ENCODE results near the gene BDKRB2. TPM values are rescaled to one million over a fixed set of nuclear protein-coding genes. Genes with fewer than 3 reads are reported as not detected.

BDKRB2 gene
- polyA plus RNA-seq, 1 experiment, result 26.8 TPM

GRCh38 chr14:96264853-96265252, 60.2 kb downstream of the BDKRB2 start:
- no peak for DNase-seq (ENCODE audit: low read depth)
- no peak overlapping the region for H3K4me3 ChIP-seq (ENCODE audit: low read depth, low read length)
- ChIA-PET POLR2A (no interaction called here), CTCF (interaction anchor here (1.0 to 3.6 kb wide), 5 partner anchors 10 to 167 kb away, joined by 3 to 17 read pairs (median 4); no protein-coding TSS in a partner anchor)
- TF ChIP-seq CTCF (IDR thresholded peaks at IDR 0.05; ENCODE audit: insufficient read depth, low read depth, low read length), result peak; percentile 61
- no peaks in the 10 kb centered on the region for H3K27me3 ChIP-seq (ENCODE audit: control insufficient read depth, insufficient read depth, low read length)
- H3K36me3 ChIP-seq (ENCODE audit: control insufficient read depth, insufficient read depth, low read length), result no peaks in the 10 kb centered on the region; the same call in 1 of the 2 replicates

- no peak for TF ChIP-seq CTCF (IDR thresholded peaks at IDR 0.05; ENCODE audit: insufficient read depth, low read depth, low read length)
- Histone ChIP-seq H3K36me3 (ENCODE audit: control insufficient read depth, insufficient read depth, low read length) (no peaks in the 10 kb centered on the region; the same call in 1 of the 2 replicates), H3K27me3 (ENCODE audit: control insufficient read depth, insufficient read depth, low read length) (no peaks in the 10 kb centered on the region), H3K4me3 (ENCODE audit: low read depth, low read length) (no peak overlapping the region)
- DNase-seq (ENCODE audit: low read depth), result no peak
- CTCF ChIA-PET, result interaction anchor here (0.9 to 1.4 kb wide), 9 partner anchors 9 to 263 kb away, joined by 3 to 5 read pairs (median 3); no protein-coding TSS in a partner anchor
- POLR2A ChIA-PET, result no interaction called here
Observed at GRCh38 chr14:96265383-96266095, 60.9 kb downstream of the BDKRB2 start.

DNA sequence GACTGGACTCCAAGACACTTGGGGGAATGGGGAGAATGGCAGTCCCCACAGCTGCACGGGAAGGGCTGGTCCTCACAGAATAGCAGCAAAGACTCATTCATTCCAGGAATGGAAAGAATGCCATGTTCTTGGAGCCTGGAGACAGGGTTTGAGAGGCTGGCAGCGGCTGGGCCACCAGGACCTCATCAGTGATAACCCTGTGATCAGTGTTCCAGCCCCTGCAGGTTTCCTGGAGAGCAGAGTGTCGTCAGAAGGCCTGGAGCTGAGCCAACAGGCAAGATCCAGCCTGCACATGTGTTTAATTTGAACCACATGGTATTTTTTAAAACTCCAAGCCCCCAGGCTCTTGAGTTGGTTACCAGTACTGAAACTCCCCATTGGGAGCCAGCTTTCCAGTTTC, 62.7 kb downstream of the BDKRB2 start:
- H3K4me3 ChIP-seq (ENCODE audit: low read depth, low read length), result no peak overlapping the region
- no peaks in the 10 kb centered on the region for H3K27me3 ChIP-seq (ENCODE audit: control insufficient read depth, insufficient read depth, low read length)
- no peaks in the 10 kb centered on the region; the same call in 1 of the 2 replicates for H3K36me3 ChIP-seq (ENCODE audit: control insufficient read depth, insufficient read depth, low read length)
- CTCF ChIA-PET, result interaction anchor here (0.5 to 1.1 kb wide), 3 partner anchors 10 to 280 kb away, joined by 3 to 7 read pairs (median 3); no protein-coding TSS in a partner anchor
- POLR2A ChIA-PET, result no interaction called here
- peak; percentile 63 for DNase-seq (ENCODE audit: low read depth)
- TF ChIP-seq CTCF (IDR thresholded peaks at IDR 0.05; ENCODE audit: insufficient read depth, low read depth, low read length), result no peak

GRCh38 chr14:96267916-96268315, 63.3 kb downstream of the BDKRB2 start:
- TF ChIP-seq CTCF (IDR thresholded peaks at IDR 0.05; ENCODE audit: insufficient read depth, low read depth, low read length), result no peak
- CTCF ChIA-PET, result interaction anchor here (0.8 to 1.1 kb wide), 2 partner anchors 9 to 167 kb away, joined by 3 to 7 read pairs; no protein-coding TSS in a partner anchor
- DNase-seq (ENCODE audit: low read depth), result no peak
- Histone ChIP-seq H3K27me3 (ENCODE audit: control insufficient read depth, insufficient read depth, low read length) (no peaks in the 10 kb centered on the region), H3K36me3 (ENCODE audit: control insufficient read depth, insufficient read depth, low read length) (no peaks in the 10 kb centered on the region; the same call in 1 of the 2 replicates), H3K4me3 (ENCODE audit: low read depth, low read length) (no peak overlapping the region)
- POLR2A ChIA-PET, result no interaction called here

Measured in BJ (cell line).